CD4-positive, alpha-beta memory T cell (primary cell): ENCODE results near the gene ZNHIT3. TPM values are rescaled to one million over a fixed set of nuclear protein-coding genes. Genes with fewer than 3 reads are reported as not detected.
A peak's percentile ranks its signal among the peaks of the same experiment; 100 is the strongest.

Experiments
- CTCF ChIA-PET: fragments of 350-600 bp; sonication (Branson Sonifier 250); formaldehyde crosslinking; loops from one replicate; lab custom pipeline; 2021; ENCODE audit warnings: inconsistent platforms; ENCODE audit not compliant: partially characterized antibody; lab: Charles Lee
- POLR2A ChIA-PET: fragments of 350-600 bp; sonication (Branson Sonifier 250); formaldehyde crosslinking; loops from one replicate; lab custom pipeline; 2021; ENCODE audit not compliant: partially characterized antibody; lab: Charles Lee
- DNase-seq, 5 donors: peaks; one replicate each; pipeline versions ENCODE4 v3.0.0 to v3.0.0-alpha.2; 2020 to 2022; ENCODE audit warnings: mixed read lengths in 1 of 5
- H3K27ac ChIP-seq: one replicate; pipeline ENCODE4 v1.7.0; 2013; ENCODE audit warnings: low read depth, low read length
- H3K27me3 ChIP-seq: 2 replicates; pipeline ENCODE4 v1.7.0; 2013; ENCODE audit warnings: mild to moderate bottlenecking, low read length, moderate library complexity; ENCODE audit not compliant: insufficient read depth
- H3K36me3 ChIP-seq: 2 replicates; pipeline ENCODE4 v1.7.0; 2013; ENCODE audit warnings: mild to moderate bottlenecking, low read length, moderate library complexity; ENCODE audit not compliant: insufficient read depth
- H3K4me1 ChIP-seq: 2 replicates; pipeline ENCODE4 v1.7.0; 2013; ENCODE audit warnings: mild to moderate bottlenecking, low read length, moderate library complexity; ENCODE audit not compliant: insufficient read depth
- H3K4me3 ChIP-seq, 2 donors: one replicate each; pipeline ENCODE4 v1.7.0; 2013; ENCODE audit warnings: low read length in 2 of 2, mild to moderate bottlenecking in 1 of 2
- H3K9me3 ChIP-seq, 2 donors: one replicate each; pipeline ENCODE4 v1.7.0; 2013; ENCODE audit warnings: low read length in 2 of 2, control low read depth in 1 of 2; ENCODE audit not compliant: control insufficient read depth in 1 of 2
- H3K27ac Mint-ChIP-seq, 7 donors: one replicate each; pipeline ENCODE4 v1.8.0; 2020 to 2021; ENCODE audit warnings: mixed read lengths in 7 of 7, mild to moderate bottlenecking in 6 of 7, inconsistent platforms in 3 of 7, moderate library complexity in 3 of 7
- H3K27me3 Mint-ChIP-seq, 2 donors: one replicate each; pipeline ENCODE4 v1.8.0; 2020 to 2021; ENCODE audit warnings: mixed read lengths in 2 of 2
- H3K36me3 Mint-ChIP-seq, 2 donors: one replicate each; pipeline ENCODE4 v1.8.0; 2020 to 2021; ENCODE audit warnings: mixed read lengths in 2 of 2, inconsistent platforms in 1 of 2, mild to moderate bottlenecking in 1 of 2
- H3K4me1 Mint-ChIP-seq, 4 donors: one replicate each; pipeline ENCODE4 v1.8.0; 2020 to 2021; ENCODE audit warnings: mixed read lengths in 4 of 4, mild to moderate bottlenecking in 1 of 4
- H3K4me3 Mint-ChIP-seq, 8 donors: one replicate each; pipeline ENCODE4 v1.8.0; 2020 to 2021; ENCODE audit warnings: mixed read lengths in 8 of 8, mild to moderate bottlenecking in 7 of 8, moderate library complexity in 6 of 8, inconsistent platforms in 3 of 8
- H3K9me3 Mint-ChIP-seq, 8 donors: one replicate each; pipeline ENCODE4 v1.8.0; 2020 to 2021; ENCODE audit warnings: mixed read lengths in 8 of 8, mild to moderate bottlenecking in 5 of 8, inconsistent platforms in 3 of 8, moderate library complexity in 1 of 8
- intact Hi-C: fragments of 100-400 bp; cut with micrococcal nuclease; formaldehyde crosslinking; loops from one replicate; pipeline ENCODE4 v1.15.1; 2023
- polyA plus RNA-seq, 2 donors: library from polyadenylated mRNA; unstranded; fragments of 300-500 nt; fragmentation: Illumina TruSeq; gene quantifications; one replicate each; pipeline ENCODE4 v1.2.3, GENCODE V29; 2021
- total RNA-seq, 2 experiments: library from RNA; stranded (reverse); gene quantifications; one replicate each; pipeline ENCODE4 v1.2.3, GENCODE V29; 2021

Gene ZNHIT3
- total and polyA plus RNA-seq, 4 experiments from 2014 or later = 66.6 to 94.6 (median 78.0) TPM

DNA sequence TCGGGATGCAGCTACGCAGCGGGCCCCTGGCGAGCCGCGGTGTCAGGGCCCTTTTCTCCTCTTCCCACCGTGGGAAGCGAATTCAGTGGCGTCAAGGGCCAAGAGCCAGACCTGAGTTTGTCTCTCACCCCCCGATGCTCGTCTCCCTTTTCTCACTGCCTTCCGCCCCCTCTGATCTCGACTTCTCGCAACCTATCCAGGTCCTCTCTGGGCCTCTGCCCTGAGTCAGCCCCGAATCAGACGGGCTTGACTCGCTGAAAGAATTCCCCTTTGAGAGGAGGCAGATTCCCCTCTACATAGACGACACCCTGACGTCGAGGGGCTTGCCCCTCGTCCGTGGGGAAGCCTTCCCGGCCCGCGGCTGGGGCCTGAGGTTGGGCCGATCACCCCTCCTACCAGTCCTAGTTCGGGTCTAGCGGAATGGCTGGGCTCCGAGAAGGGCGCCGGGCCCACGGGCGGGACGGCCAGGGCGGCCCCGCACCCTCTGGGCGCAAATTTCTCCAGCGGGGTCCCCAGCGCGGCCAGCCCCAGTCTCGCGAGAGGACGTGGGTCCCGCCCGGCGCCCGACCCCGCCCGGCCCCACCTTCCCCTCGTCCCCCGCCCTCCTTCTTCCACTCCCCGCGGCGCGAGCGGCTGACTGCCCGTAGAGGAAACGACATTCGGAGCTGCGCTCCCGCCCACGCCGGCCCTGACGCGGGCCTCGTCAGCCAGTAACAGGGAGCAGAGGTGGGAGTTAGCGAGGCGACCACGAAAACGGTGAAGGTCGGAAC, 58.0 kb downstream of the ZNHIT3 start, which contains the start of gene GGNBP2:
GGNBP2 (plus strand) TSS at position 613 of the 770 bp plus-strand sequence. CDS start 806 bp downstream, outside the sequence.
- peak within 1 kb of the TSS; percentile 99 for H3K27ac ChIP-seq
- Mint-ChIP-seq H3K27me3 (no peaks in the 10 kb centered on the region), H3K36me3 (peaks cover 4 to 32% of the 10 kb centered on the region in 2 donors), H3K4me1 (peaks cover 20 to 51% (median 30%) of the 10 kb centered on the region in 4 donors), H3K4me3 (peak within 1 kb of the TSS; percentile 90 to 97 (median 92)), H3K27ac (peak within 1 kb of the TSS; percentile 96 to 99 (median 97)), H3K9me3 (no peaks in the 10 kb centered on the region)
- no peaks in the 10 kb centered on the region for H3K27me3 ChIP-seq
- no peaks in the 10 kb centered on the region for H3K9me3 ChIP-seq
- intact Hi-C loops = loop anchor here (1.0 to 10.0 kb wide), 5 partner anchors 10 to 1060 kb away; partner anchors contain the start of genes DHRS11, MRM1, MYO19 and PIGW
- no peaks in the 10 kb centered on the region for H3K36me3 ChIP-seq
- POLR2A ChIA-PET = interaction anchor here (1.2 to 6.0 kb wide), 8 partner anchors 9 to 1065 kb away, joined by 4 to 151 read pairs (median 10); partner anchors contain the start of genes DHRS11, MRM1, MYO19 and PIGW
- H3K4me1 ChIP-seq = peaks cover 46% of the 10 kb centered on the region
- H3K4me3 ChIP-seq = peak within 1 kb of the TSS; percentile 90 to 99
- peak; percentile 87 to 97 (median 95) for DNase-seq
- CTCF ChIA-PET = interaction anchor here (0.8 to 5.2 kb wide), 2 partner anchors 10 to 57 kb away, joined by 4 to 24 read pairs; partner anchors contain the start of genes MRM1, MYO19 and PIGW

DNA sequence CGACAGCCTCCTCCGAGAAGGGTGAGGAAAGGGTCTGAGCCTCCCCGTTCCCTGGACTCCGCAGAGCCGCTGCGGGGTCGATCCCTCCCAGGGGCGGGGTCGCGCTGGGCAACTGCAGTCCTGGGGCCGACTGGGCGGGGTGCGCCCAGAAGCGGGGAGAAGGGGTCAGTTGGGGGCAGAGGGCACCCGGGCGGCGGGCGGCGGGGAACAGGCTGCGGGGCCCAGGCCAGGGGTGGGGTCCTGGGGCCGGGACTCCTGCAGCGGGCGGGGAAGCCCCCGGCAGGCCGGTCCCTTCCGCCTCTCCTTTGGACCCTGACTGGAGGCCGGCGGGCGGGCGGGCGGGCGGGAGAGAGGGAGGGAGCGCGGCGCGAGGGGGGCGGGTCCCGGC, 58.6 kb downstream of the ZNHIT3 start:
- ChIA-PET CTCF (interaction anchor here (0.8 to 5.2 kb wide), 2 partner anchors 11 to 56 kb away, joined by 5 to 24 read pairs; partner anchors contain the start of genes MRM1, MYO19 and PIGW), POLR2A (interaction anchor here (0.8 to 6.0 kb wide), 15 partner anchors 9 to 1064 kb away, joined by 3 to 151 read pairs (median 5); partner anchors contain the start of genes DHRS11, MRM1, MYO19 and PIGW)
- Mint-ChIP-seq H3K36me3 (peaks cover 4 to 31% of the 10 kb centered on the region in 2 donors), H3K9me3 (no peaks in the 10 kb centered on the region), H3K27ac (peak overlapping the region; percentile 96 to 99 (median 97)), H3K4me3 (peak overlapping the region; percentile 90 to 97 (median 92)), H3K4me1 (peaks cover 18 to 57% (median 33%) of the 10 kb centered on the region in 4 donors), H3K27me3 (no peaks in the 10 kb centered on the region)
- no peaks in the 10 kb centered on the region for H3K36me3 ChIP-seq
- no peaks in the 10 kb centered on the region for H3K27me3 ChIP-seq
- peak overlapping the region in 1 of 2 donors; percentile 99 for H3K4me3 ChIP-seq
- H3K4me1 ChIP-seq = peaks cover 52% of the 10 kb centered on the region
- peak overlapping the region; percentile 99 for H3K27ac ChIP-seq
- H3K9me3 ChIP-seq = no peaks in the 10 kb centered on the region
- intact Hi-C loops = loop anchor here (1.0 to 10.0 kb wide), 3 partner anchors 46 to 1060 kb away; partner anchors contain the start of genes DHRS11, SYNRG and ZNHIT3
- DNase-seq = no peak

Other genes with a start within 250 kb of the ZNHIT3 start
- 1 to 10 TPM in 1 of 2 experiments, under 1 TPM in 1; 0.91 to 1.3 TPM for gene TBC1D3I, start 222.1 kb upstream of the ZNHIT3 start, total RNA-seq
- not detected for gene TBC1D3I, start 222.1 kb upstream of the ZNHIT3 start, polyA plus RNA-seq
- not detected for gene TBC1D3G, start 162.8 kb upstream of the ZNHIT3 start, total RNA-seq
- gene TBC1D3G, start 162.8 kb upstream of the ZNHIT3 start, polyA plus RNA-seq = not detected
- gene TBC1D3H, start 98.2 kb upstream of the ZNHIT3 start, total RNA-seq = not detected
- not detected for gene TBC1D3H, start 98.2 kb upstream of the ZNHIT3 start, polyA plus RNA-seq
- 10 to 100 TPM; 79.2 to 85.8 TPM for gene MYO19, start 48.2 kb downstream of the ZNHIT3 start, total RNA-seq
- 1 to 10 TPM; 4.7 to 7.4 TPM for gene MYO19, start 48.2 kb downstream of the ZNHIT3 start, polyA plus RNA-seq
- gene PIGW, start 48.3 kb downstream of the ZNHIT3 start, total RNA-seq = 1 to 10 TPM; 4.7 to 5.1 TPM
- gene PIGW, start 48.3 kb downstream of the ZNHIT3 start, polyA plus RNA-seq = 10 to 100 TPM in 1 of 2 donors, 1 to 10 TPM in 1; 5.3 to 14.2 TPM
- 100 to 1,000 TPM; 140 to 143 TPM for gene GGNBP2, start 58.2 kb downstream of the ZNHIT3 start, total RNA-seq
- gene GGNBP2, start 58.2 kb downstream of the ZNHIT3 start, polyA plus RNA-seq = 10 to 100 TPM; 45.5 to 85.3 TPM
- 1 to 10 TPM; 7.2 to 7.8 TPM for gene DHRS11, start 105.2 kb downstream of the ZNHIT3 start, total RNA-seq
- gene DHRS11, start 105.2 kb downstream of the ZNHIT3 start, polyA plus RNA-seq = 1 to 10 TPM; 3.6 to 4.0 TPM
- gene MRM1, start 114.9 kb downstream of the ZNHIT3 start, total RNA-seq = 10 to 100 TPM; 11.8 to 13.3 TPM
- gene MRM1, start 114.9 kb downstream of the ZNHIT3 start, polyA plus RNA-seq = 1 to 10 TPM; 1.7 to 4.4 TPM